Erythroblast (primary cell): ENCODE measurements around the gene LRRC8C.

Experiments used
- GATA1 ChIP-seq: IDR thresholded peaks from 2 replicates; pipeline ENCODE4 v1.6.1; 2011; ENCODE audit warnings: low read depth, mild to moderate bottlenecking, control low read depth, low read length, moderate library complexity
- POLR2A ChIP-seq: IDR thresholded peaks from 2 replicates; pipeline ENCODE4 v1.6.1; 2011; ENCODE audit warnings: mild to moderate bottlenecking, low read length

GRCh38 chr1:89727517-89728312, 94.8 kb downstream of the LRRC8C start:
- TF ChIP-seq POLR2A (no peak), GATA1 (no peak)
